Liver (tissue), 3 donors: ENCODE measurements around the gene HBA2.

Source experiments
- CTCF ChIP-seq: fragments of 150-350 bp; IDR thresholded peaks from 2 replicates; pipeline ENCODE4 v1.5.1; 2017; ENCODE audit warnings: improper control_type of control experiment, low read depth, low read length; ENCODE audit not compliant: missing input control
- EGR1 ChIP-seq, 2 donors: IDR thresholded peaks; 2 replicates each; pipeline ENCODE4 v1.6.1; 2016 to 2018; ENCODE audit warnings: antibody characterized with exemption in 2 of 2, low read depth in 2 of 2
- FOXA1 ChIP-seq: IDR thresholded peaks from 2 replicates; pipeline ENCODE4 v1.6.1; 2016; ENCODE audit warnings: antibody characterized with exemption
- JUND ChIP-seq, 2 donors: IDR thresholded peaks; 2 replicates each; pipeline ENCODE4 v1.6.1; 2016; ENCODE audit warnings: antibody characterized with exemption in 2 of 2
- MAX ChIP-seq: IDR thresholded peaks from 2 replicates; pipeline ENCODE4 v1.6.1; 2016; ENCODE audit warnings: antibody characterized with exemption
- RAD21 ChIP-seq, 2 donors: IDR thresholded peaks; 2 replicates each; pipeline ENCODE4 v1.6.1; 2016; ENCODE audit warnings: antibody characterized with exemption in 2 of 2, mild to moderate bottlenecking in 2 of 2
- RXRA ChIP-seq, 2 donors: IDR thresholded peaks; 2 replicates each; pipeline ENCODE4 v1.6.1; 2017 to 2018; ENCODE audit warnings: antibody characterized with exemption in 2 of 2, mild to moderate bottlenecking in 1 of 2
- TAF1 ChIP-seq: conservative IDR thresholded peaks from 2 replicates; pipeline ENCODE4 v1.6.1; 2016; ENCODE audit warnings: antibody characterized with exemption, mild to moderate bottlenecking
- YY1 ChIP-seq: IDR thresholded peaks from 2 replicates; pipeline ENCODE4 v1.6.1; 2016; ENCODE audit warnings: antibody characterized with exemption, mild to moderate bottlenecking
- ZBTB33 ChIP-seq: IDR thresholded peaks from 2 replicates; pipeline ENCODE4 v1.6.1; 2016; ENCODE audit warnings: antibody characterized with exemption
- TF ChIP-seq, protein P1 (sequence below): IDR thresholded peaks from 2 replicates; pipeline ENCODE4 v1.6.1; 2016; ENCODE audit warnings: antibody characterized with exemption
- donor health status: healthy.
- donor health status: healthy.

GRCh38 chr16:189604-190186 is 17.0 kb downstream of the HBA2 start:
- TF ChIP-seq CTCF (no peak), RAD21 (IDR thresholded peaks at IDR 0.05) (no peak), YY1 (no peak), MAX (no peak), TAF1 (no peak), ZBTB33 (no peak), FOXA1 (no peak), RXRA (IDR thresholded peaks at IDR 0.05) (no peak), JUND (IDR thresholded peaks at IDR 0.05) (no peak), EGR1 (IDR thresholded peaks at IDR 0.05; ENCODE audit: low read depth in 2 of 2) (no peak)
- TF ChIP-seq, protein P1, sequence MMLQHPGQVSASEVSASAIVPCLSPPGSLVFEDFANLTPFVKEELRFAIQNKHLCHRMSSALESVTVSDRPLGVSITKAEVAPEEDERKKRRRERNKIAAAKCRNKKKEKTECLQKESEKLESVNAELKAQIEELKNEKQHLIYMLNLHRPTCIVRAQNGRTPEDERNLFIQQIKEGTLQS: no peak
